Muscle layer of duodenum (tissue), 2 donors: Measurements from ENCODE around the gene LAMP1.

ENCODE experiments used
- H3K27ac ChIP-seq: one replicate; pipeline ENCODE4 v1.7.0; 2013; ENCODE audit warnings: mild to moderate bottlenecking, low read length
- H3K27me3 ChIP-seq: one replicate; pipeline ENCODE4 v1.7.0; 2013; ENCODE audit warnings: low read depth, mild to moderate bottlenecking, control low read depth, low read length
- H3K36me3 ChIP-seq, 2 donors: one replicate each; pipeline ENCODE4 v1.7.0; 2013; ENCODE audit warnings: low read length in 2 of 2, control low read depth in 1 of 2, mild to moderate bottlenecking in 1 of 2; ENCODE audit not compliant: insufficient read depth in 2 of 2, control insufficient read depth in 1 of 2
- H3K4me1 ChIP-seq, 2 donors: one replicate each; pipeline ENCODE4 v1.7.0; 2013; ENCODE audit warnings: low read length in 2 of 2, mild to moderate bottlenecking in 2 of 2, control low read depth in 1 of 2, moderate library complexity in 1 of 2; ENCODE audit not compliant: insufficient read depth in 2 of 2, control insufficient read depth in 1 of 2
- H3K4me3 ChIP-seq, 2 donors: one replicate each; pipeline ENCODE4 v1.7.0; 2013; ENCODE audit warnings: low read length in 2 of 2, low read depth in 1 of 2, mild to moderate bottlenecking in 1 of 2
- H3K9me3 ChIP-seq, 2 donors: one replicate each; pipeline ENCODE4 v1.7.0; 2013; ENCODE audit warnings: low read length in 2 of 2, control low read depth in 1 of 2, mild to moderate bottlenecking in 1 of 2; ENCODE audit not compliant: control insufficient read depth in 1 of 2
- donor health status: healthy.

Gene LAMP1

GRCh38 chr13:113348591-113348990, 51.6 kb downstream of the LAMP1 start:
- Histone ChIP-seq H3K9me3 (no peaks in the 10 kb centered on the region), H3K36me3 (peaks cover 0 to 15% of the 10 kb centered on the region in 2 donors), H3K27me3 (no peaks in the 10 kb centered on the region), H3K4me1 (no peaks in the 10 kb centered on the region), H3K4me3 (no peak overlapping the region), H3K27ac (no peak overlapping the region)

- Histone ChIP-seq H3K9me3 (no peaks in the 10 kb centered on the region), H3K4me3 (no peak overlapping the region), H3K36me3 (peaks cover 0 to 15% of the 10 kb centered on the region in 2 donors), H3K4me1 (no peaks in the 10 kb centered on the region), H3K27me3 (no peaks in the 10 kb centered on the region), H3K27ac (no peak overlapping the region)
Measured at GRCh38 chr13:113349050-113349449, 52.0 kb downstream of the LAMP1 start.

- Histone ChIP-seq H3K9me3 (no peaks in the 10 kb centered on the region), H3K27ac (no peak overlapping the region), H3K27me3 (no peaks in the 10 kb centered on the region), H3K4me3 (no peak overlapping the region), H3K4me1 (no peaks in the 10 kb centered on the region), H3K36me3 (peaks cover 0 to 15% of the 10 kb centered on the region in 2 donors)
Measured at GRCh38 chr13:113349491-113349890, 52.5 kb downstream of the LAMP1 start.

GRCh38 chr13:113350065-113350937, 53.3 kb downstream of the LAMP1 start:
- no peaks in the 10 kb centered on the region for H3K4me1 ChIP-seq
- H3K27me3 ChIP-seq = no peaks in the 10 kb centered on the region
- H3K4me3 ChIP-seq = no peak overlapping the region
- no peak overlapping the region for H3K27ac ChIP-seq
- H3K36me3 ChIP-seq = peaks cover 0 to 14% of the 10 kb centered on the region in 2 donors
- no peaks in the 10 kb centered on the region for H3K9me3 ChIP-seq

- no peak overlapping the region for H3K27ac ChIP-seq
- H3K4me1 ChIP-seq = no peaks in the 10 kb centered on the region
- H3K9me3 ChIP-seq = no peaks in the 10 kb centered on the region
- peaks cover 0 to 9% of the 10 kb centered on the region in 2 donors for H3K36me3 ChIP-seq
- no peaks in the 10 kb centered on the region for H3K27me3 ChIP-seq
- H3K4me3 ChIP-seq = no peak overlapping the region
Measured at GRCh38 chr13:113350938-113351335, 53.9 kb downstream of the LAMP1 start.

GRCh38 chr13:113351514-113352026, 54.5 kb downstream of the LAMP1 start:
- Histone ChIP-seq H3K27ac (no peak overlapping the region), H3K27me3 (no peaks in the 10 kb centered on the region), H3K4me1 (no peaks in the 10 kb centered on the region), H3K9me3 (no peaks in the 10 kb centered on the region), H3K36me3 (peaks cover 0 to 9% of the 10 kb centered on the region in 2 donors), H3K4me3 (no peak overlapping the region)

GRCh38 chr13:113353254-113353653, 56.2 kb downstream of the LAMP1 start:
- H3K4me1 ChIP-seq = no peaks in the 10 kb centered on the region
- H3K4me3 ChIP-seq = no peak overlapping the region
- H3K9me3 ChIP-seq = no peaks in the 10 kb centered on the region
- no peaks in the 10 kb centered on the region for H3K27me3 ChIP-seq
- no peak overlapping the region for H3K27ac ChIP-seq
- H3K36me3 ChIP-seq = peaks cover 0 to 9% of the 10 kb centered on the region in 2 donors

- Histone ChIP-seq H3K27ac (no peak overlapping the region), H3K4me3 (no peak overlapping the region), H3K27me3 (no peaks in the 10 kb centered on the region), H3K4me1 (no peaks in the 10 kb centered on the region), H3K36me3 (peaks cover 0 to 9% of the 10 kb centered on the region in 2 donors), H3K9me3 (no peaks in the 10 kb centered on the region)
Measured at GRCh38 chr13:113354831-113355610, 58.0 kb downstream of the LAMP1 start.

GRCh38 chr13:113355621-113356020, 58.6 kb downstream of the LAMP1 start:
- Histone ChIP-seq H3K4me1 (no peaks in the 10 kb centered on the region), H3K27ac (no peak overlapping the region), H3K36me3 (peaks cover 0 to 3% of the 10 kb centered on the region in 2 donors), H3K4me3 (no peak overlapping the region), H3K27me3 (no peaks in the 10 kb centered on the region), H3K9me3 (no peaks in the 10 kb centered on the region)

GRCh38 chr13:113356596-113356995, 59.6 kb downstream of the LAMP1 start:
- H3K36me3 ChIP-seq = no peaks in the 10 kb centered on the region
- no peaks in the 10 kb centered on the region for H3K27me3 ChIP-seq
- H3K4me3 ChIP-seq = no peak overlapping the region
- no peaks in the 10 kb centered on the region for H3K9me3 ChIP-seq
- no peak overlapping the region for H3K27ac ChIP-seq
- H3K4me1 ChIP-seq = no peaks in the 10 kb centered on the region

- H3K4me3 ChIP-seq = no peak overlapping the region
- no peaks in the 10 kb centered on the region for H3K36me3 ChIP-seq
- H3K4me1 ChIP-seq = no peaks in the 10 kb centered on the region
- no peaks in the 10 kb centered on the region for H3K27me3 ChIP-seq
- H3K27ac ChIP-seq = no peak overlapping the region
- H3K9me3 ChIP-seq = no peaks in the 10 kb centered on the region
Measured at GRCh38 chr13:113357529-113357928, 60.5 kb downstream of the LAMP1 start.
